ENCODE data around the gene OR56A4. TPM values are rescaled to one million over a fixed set of nuclear protein-coding genes. Genes with fewer than 3 reads are reported as not detected.

The OR56A4 gene
- total RNA-seq, 1 donor from 2014 or later: 0.26 TPM

GRCh38 chr11:5989203-5989602 is 17.5 kb downstream of the OR56A4 start:
- TF ChIP-seq, protein P1, sequence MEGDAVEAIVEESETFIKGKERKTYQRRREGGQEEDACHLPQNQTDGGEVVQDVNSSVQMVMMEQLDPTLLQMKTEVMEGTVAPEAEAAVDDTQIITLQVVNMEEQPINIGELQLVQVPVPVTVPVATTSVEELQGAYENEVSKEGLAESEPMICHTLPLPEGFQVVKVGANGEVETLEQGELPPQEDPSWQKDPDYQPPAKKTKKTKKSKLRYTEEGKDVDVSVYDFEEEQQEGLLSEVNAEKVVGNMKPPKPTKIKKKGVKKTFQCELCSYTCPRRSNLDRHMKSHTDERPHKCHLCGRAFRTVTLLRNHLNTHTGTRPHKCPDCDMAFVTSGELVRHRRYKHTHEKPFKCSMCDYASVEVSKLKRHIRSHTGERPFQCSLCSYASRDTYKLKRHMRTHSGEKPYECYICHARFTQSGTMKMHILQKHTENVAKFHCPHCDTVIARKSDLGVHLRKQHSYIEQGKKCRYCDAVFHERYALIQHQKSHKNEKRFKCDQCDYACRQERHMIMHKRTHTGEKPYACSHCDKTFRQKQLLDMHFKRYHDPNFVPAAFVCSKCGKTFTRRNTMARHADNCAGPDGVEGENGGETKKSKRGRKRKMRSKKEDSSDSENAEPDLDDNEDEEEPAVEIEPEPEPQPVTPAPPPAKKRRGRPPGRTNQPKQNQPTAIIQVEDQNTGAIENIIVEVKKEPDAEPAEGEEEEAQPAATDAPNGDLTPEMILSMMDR (conservative IDR thresholded peaks at IDR 0.05): no peak
- Mint-ChIP-seq H3K27me3 (ENCODE audit: low read depth) (peaks cover 23% of the 10 kb centered on the region), H3K9me3 (peaks cover 3% of the 10 kb centered on the region), H3K4me1 (no peaks in the 10 kb centered on the region), H3K27ac (ENCODE audit: unreplicated experiment) (no peak overlapping the region), H3K36me3 (ENCODE audit: low read depth) (no peaks in the 10 kb centered on the region), H3K4me3 (no peak overlapping the region)
- no peak for DNase-seq (ENCODE audit: low read depth, low spot score)

- DNase-seq (ENCODE audit: low read depth, low spot score): no peak
- Mint-ChIP-seq H3K36me3 (ENCODE audit: low read depth) (no peaks in the 10 kb centered on the region), H3K9me3 (peaks cover 3% of the 10 kb centered on the region), H3K27me3 (ENCODE audit: low read depth) (peaks cover 22% of the 10 kb centered on the region), H3K27ac (ENCODE audit: unreplicated experiment) (no peak within 1 kb of the TSS), H3K4me1 (no peaks in the 10 kb centered on the region), H3K4me3 (no peak within 1 kb of the TSS)
- TF ChIP-seq, protein P1 (conservative IDR thresholded peaks at IDR 0.05): no peak
These were observed 19.9 kb downstream of the OR56A4 start, which contains the start of gene OR52L1 for GRCh38 chr11:5986885-5987284. Gene OR52L1 (minus strand): TSS chr11:5986985. CDS start chr11:5986930, 55 bp downstream.

DNA sequence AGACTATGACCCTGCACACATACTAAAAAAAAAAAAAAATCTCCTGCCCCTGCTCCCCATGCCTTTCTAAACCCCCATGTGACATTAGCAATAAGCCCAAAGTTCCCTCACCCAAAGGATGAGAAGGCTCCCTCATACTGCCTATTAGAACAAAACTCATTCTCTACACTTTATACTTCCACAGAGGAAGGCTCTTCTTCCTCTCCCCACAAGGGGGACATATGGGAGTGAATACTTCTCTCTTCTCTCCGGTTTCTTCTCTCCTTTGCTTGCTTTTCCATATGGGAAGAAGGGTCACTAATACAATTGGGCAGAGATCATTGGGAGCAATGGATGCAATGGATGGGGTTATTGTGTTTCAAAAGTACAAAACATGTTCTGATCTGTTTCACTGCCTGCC is 23.3 kb downstream of the OR56A4 start:
- H3K36me3 Mint-ChIP-seq (ENCODE audit: low read depth): no peaks in the 10 kb centered on the region
- no peak overlapping the region for H3K4me3 Mint-ChIP-seq
- H3K27me3 Mint-ChIP-seq (ENCODE audit: low read depth): peaks cover 6% of the 10 kb centered on the region
- no peak for DNase-seq (ENCODE audit: low read depth, low spot score)
- no peaks in the 10 kb centered on the region for H3K4me1 Mint-ChIP-seq
- H3K27ac Mint-ChIP-seq (ENCODE audit: unreplicated experiment): no peak overlapping the region
- peaks cover 6% of the 10 kb centered on the region for H3K9me3 Mint-ChIP-seq
- TF ChIP-seq, protein P1 (conservative IDR thresholded peaks at IDR 0.05): peak; percentile 32

DNA sequence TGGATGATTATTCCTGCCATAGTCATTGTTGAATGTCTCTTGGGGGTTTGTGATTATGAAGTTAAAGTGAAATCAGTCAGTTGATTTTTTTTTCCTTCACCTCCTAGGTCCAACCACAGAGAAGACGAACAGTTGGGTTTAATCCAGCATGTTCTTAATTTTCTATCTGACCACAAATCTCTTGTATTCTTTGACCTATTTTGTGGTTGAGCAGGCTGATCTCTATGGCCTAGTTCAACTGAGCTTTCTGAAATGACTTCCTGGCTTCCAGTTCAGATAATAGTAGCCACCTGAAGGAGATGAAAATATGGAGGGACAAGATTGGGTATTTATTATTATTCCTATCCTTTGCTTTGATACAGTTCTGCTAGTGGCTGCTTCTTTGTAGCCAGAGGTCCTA is 33.2 kb downstream of the OR56A4 start:
- Mint-ChIP-seq H3K27ac (ENCODE audit: unreplicated experiment) (no peak overlapping the region), H3K4me3 (no peak overlapping the region), H3K9me3 (peaks cover 11% of the 10 kb centered on the region), H3K4me1 (no peaks in the 10 kb centered on the region), H3K27me3 (ENCODE audit: low read depth) (peaks cover 12% of the 10 kb centered on the region), H3K36me3 (ENCODE audit: low read depth) (no peaks in the 10 kb centered on the region)
- TF ChIP-seq, protein P1 (conservative IDR thresholded peaks at IDR 0.05): no peak
- DNase-seq (ENCODE audit: low read depth, low spot score): no peak

GRCh38 chr11:5968394-5968793 is 38.4 kb downstream of the OR56A4 start, which contains the start of gene OR56A5:
Gene OR56A5 (minus strand): TSS chr11:5968494. CDS start chr11:5968494, 0 bp downstream.
- no peaks in the 10 kb centered on the region for H3K36me3 Mint-ChIP-seq (ENCODE audit: low read depth)

More at GRCh38 chr11:5968394-5968793, 38.4 kb downstream of the OR56A4 start, which contains the start of gene OR56A5:
- H3K27ac Mint-ChIP-seq (ENCODE audit: unreplicated experiment): no peak within 1 kb of the TSS
- H3K9me3 Mint-ChIP-seq: peaks cover 7% of the 10 kb centered on the region
- no peaks in the 10 kb centered on the region for H3K4me1 Mint-ChIP-seq
- H3K4me3 Mint-ChIP-seq: no peak within 1 kb of the TSS
- H3K27me3 Mint-ChIP-seq (ENCODE audit: low read depth): peaks cover 12% of the 10 kb centered on the region
- no peak for DNase-seq (ENCODE audit: low read depth, low spot score)
- TF ChIP-seq, protein P1 (conservative IDR thresholded peaks at IDR 0.05): no peak
